ENCODE data around the gene NPHP1.
"Not testable (repeated sequence)": the region's sequence is repeated elsewhere in the genome, so short reads cannot be mapped to it uniquely, and the experiment has no call there.

Gene NPHP1

GRCh38 chr2:110204408-110205385 is at the start of gene NPHP1:
Gene NPHP1 (minus strand): TSS chr2:110205013. CDS start chr2:110204968, 45 bp downstream.
- peak; percentile 96 for DNase-seq

GRCh38 chr2:110248081-110248795 is 43.4 kb upstream of the NPHP1 start:
- DNase-seq: not testable (repeated sequence)

GRCh38 chr2:110245488-110246435 is 40.9 kb upstream of the NPHP1 start:
- not testable (repeated sequence) for DNase-seq

DNA sequence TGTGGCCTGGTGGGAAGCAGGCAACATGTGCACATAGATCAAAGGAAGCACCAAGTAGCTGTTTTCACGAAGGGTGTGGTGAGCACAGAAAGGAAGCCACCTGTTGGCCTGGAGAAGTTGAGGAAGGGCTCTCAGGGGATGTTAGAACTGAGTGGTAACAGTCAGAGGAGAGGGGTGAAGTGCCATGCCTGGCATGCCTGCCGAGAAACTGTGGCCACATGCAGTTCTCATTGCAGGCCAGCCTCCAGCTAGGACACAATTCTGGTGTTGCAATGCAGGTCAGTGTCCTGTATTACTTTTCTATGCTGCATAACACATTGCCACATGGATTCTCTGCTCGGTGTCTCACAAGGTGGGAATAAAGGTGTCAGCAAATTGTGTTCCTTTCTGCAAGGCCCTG is 38.5 kb upstream of the NPHP1 start:
- not testable (repeated sequence) for DNase-seq

GRCh38 chr2:110234514-110234913 is 29.7 kb upstream of the NPHP1 start:
- not testable (repeated sequence) for DNase-seq

- DNase-seq: not testable (repeated sequence)
Observed at GRCh38 chr2:110229886-110230285, 25.1 kb upstream of the NPHP1 start.

DNA sequence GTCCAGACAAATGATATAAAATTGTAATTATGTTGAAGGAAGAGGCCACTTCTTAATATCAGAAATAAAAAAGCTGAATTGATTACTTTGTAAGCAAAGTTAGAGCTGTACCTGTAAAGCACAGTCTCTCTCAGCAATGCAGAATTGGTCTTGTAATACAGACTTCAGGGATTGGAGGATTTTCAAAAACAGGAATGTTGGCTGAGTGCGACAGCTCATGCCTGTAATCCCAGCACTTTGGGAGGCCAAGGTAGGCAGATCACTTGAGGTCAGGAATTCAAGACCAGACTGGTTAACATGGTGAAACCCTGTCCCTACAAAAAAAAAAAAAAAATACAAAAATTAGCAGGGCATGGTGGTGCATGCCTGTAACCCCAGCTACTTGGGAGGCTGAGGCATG is 17.8 kb upstream of the NPHP1 start:
- DNase-seq: not testable (repeated sequence)

DNA sequence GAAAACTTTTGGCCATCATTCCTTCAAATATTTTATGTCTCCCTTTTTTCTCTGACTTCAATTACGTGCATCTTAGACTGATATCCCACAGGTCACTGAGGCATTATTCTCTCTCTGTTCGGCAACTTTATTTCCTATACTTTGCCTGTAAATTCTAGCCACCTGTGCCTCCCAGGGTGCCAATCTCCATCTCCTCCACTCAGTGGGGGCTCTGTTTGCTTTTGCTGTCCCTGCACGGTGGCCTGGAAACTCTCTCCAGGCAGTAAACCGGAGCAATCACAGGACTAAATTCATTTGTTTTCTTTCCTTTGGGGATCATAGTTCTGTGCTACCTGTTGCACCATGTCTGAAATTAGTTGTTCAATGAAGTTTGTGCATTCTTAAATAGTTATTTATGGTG is 17.1 kb upstream of the NPHP1 start:
- no peak for DNase-seq

DNA sequence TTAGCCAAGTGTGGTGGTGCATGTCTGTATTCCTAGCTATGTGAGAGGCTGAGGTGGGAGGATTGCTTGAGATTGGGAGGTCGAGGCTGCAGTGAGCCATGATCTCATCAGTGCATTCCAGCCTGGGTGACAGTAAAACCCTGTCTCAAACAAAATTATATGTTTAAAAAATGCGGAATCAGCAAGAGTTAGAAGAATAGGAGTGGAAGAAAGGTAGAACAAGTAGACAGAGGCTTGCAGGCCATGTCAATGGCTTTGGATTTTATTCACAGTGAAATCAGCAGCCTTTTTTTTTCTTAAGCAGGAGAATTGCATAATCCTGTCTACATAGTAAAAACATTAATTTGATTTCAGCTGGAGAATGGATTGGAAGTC is 15.4 kb upstream of the NPHP1 start:
- no peak for DNase-seq

DNA sequence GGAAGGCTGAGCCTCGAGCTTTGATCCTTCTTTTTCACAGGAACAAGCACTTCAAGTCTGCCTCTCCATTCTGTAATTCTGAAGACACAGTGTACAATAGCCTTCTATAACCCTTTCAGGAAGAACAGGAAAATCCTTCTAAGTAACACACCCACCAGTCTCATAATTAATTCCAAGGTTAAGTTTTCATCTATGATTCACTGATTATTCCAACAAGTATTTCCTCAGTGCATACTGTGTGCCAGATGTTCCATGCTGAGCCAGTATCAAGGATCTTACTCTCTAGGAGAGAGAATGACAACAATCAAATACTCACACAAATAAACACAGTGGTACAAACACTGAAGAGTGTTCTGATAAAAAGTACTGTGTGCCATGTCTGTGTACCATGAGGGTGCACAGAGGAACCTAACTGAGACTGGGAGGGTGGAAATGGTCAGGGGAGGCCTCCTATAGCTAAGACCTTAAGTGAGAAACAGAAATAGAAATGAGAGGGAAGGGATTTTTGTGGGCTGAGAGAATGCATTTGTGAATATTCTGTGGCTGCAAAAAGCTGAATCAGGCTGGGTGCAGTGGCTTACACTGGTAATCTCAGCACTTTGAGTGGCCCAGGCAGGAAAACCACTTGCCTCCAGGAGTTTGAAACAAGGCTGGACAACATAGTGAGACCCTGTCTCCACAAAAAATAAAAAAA is 14.8 kb upstream of the NPHP1 start:
- no peak for DNase-seq

DNA sequence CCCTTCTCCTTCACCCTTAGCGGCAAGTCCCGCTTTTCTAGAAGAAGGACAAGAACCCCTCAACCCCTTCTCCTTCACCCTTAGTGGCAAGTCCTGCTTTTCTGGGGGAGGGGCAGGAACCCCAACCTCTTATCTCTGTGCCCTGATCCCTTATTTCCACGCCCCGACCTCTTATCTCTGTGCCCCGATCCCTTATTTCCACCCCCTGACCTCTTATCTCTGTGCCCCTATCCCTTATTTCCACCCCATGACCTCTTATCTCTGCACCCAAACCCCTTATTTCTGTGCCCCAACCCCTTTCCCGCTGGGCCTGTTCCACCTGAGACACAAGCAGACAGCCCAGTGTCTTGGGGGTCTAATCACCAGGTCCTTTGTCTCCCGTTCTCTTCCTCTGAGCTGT is 14.1 kb upstream of the NPHP1 start:
- not testable (repeated sequence) for DNase-seq

DNA sequence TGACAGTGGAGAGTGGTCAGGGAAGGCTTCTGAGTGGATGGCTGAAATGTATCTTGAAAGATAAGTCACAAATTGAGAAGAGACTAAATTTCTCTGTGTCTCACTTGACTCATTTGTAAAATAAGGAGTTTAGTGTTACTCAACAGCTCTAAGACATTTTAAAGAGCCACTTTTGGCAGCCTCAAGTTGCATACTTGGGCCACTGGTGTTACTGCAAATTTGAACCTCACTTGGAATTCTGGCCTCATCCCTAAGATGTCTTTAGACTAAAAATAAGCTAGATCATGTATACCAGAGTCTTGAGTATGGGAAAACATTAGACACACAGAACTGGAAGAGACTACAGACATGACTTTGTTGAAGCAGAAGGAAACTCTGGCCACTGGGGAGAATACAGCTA is 12.0 kb upstream of the NPHP1 start:
- no peak for DNase-seq

GRCh38 chr2:110216199-110216598 is 11.4 kb upstream of the NPHP1 start:
- no peak for DNase-seq

DNA sequence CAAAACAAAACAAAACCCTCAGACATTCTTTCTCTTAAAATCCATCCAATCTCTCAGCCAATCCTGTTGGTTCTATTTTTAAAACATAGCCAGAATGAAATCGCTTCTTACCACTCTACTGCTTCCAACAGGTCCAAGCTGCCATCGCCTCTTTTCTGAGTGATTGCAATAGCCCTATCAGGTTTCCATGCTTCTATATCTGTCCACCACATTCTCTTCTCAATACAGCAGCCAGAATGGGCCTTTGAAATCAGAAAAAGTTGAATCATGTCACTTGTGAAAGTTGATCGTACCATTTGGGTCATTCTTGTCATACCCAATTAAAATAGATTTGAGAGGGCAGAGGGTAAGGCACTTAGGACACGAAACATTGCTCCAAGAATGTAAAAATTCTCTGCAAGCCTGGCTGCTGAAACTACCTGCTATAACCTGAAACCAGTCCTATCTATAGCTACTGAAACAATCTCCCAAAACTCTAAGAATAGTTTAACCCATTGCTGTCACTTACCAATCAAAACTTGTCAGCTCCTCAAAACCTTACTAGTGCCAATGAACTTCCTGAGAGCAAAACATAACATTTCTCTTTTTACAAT is 10.8 kb upstream of the NPHP1 start:
- DNase-seq: no peak

DNA sequence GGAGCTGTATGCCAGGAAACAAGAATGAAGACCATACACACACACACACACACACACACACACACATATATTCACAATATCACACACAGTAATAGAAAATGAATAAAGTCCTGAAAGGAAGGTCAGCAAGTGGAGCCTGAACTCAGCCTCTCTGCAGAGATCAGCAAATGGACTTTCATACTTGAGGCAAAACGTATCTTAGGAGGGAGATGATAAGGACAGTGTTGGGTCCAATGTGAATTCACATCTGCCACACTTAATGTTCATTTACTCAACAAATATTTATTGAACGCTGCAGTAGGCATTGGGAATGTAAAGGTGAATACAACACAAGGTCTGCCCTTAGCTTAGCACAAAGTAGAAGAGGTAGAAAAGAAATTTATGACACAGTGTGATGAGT is 10.3 kb upstream of the NPHP1 start:
- DNase-seq: no peak

DNA sequence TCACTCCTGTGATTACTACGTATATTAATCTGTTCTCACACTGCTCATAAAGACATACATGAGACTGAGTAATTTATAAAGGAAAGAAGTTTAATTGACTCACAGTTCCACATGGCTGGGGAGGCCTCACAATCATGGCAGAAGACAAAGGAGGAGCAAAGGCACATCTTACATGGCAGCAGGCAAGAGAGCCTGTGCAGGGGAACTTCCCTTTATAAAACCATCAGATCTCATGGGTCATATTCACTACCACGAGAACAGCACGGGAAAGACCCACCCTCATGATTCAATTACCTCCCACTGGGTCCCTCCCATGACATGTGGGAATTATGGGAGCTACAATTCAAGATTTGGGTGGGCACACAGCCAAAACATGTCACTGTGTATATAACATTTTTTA is 8.7 kb upstream of the NPHP1 start:
- DNase-seq: not testable (repeated sequence)

- DNase-seq: peak; percentile 94
Observed at GRCh38 chr2:110211938-110212858, 7.4 kb upstream of the NPHP1 start, which contains the start of gene MTLN. Gene MTLN (minus strand): TSS chr2:110212547. CDS start chr2:110212525, 22 bp downstream.

DNA sequence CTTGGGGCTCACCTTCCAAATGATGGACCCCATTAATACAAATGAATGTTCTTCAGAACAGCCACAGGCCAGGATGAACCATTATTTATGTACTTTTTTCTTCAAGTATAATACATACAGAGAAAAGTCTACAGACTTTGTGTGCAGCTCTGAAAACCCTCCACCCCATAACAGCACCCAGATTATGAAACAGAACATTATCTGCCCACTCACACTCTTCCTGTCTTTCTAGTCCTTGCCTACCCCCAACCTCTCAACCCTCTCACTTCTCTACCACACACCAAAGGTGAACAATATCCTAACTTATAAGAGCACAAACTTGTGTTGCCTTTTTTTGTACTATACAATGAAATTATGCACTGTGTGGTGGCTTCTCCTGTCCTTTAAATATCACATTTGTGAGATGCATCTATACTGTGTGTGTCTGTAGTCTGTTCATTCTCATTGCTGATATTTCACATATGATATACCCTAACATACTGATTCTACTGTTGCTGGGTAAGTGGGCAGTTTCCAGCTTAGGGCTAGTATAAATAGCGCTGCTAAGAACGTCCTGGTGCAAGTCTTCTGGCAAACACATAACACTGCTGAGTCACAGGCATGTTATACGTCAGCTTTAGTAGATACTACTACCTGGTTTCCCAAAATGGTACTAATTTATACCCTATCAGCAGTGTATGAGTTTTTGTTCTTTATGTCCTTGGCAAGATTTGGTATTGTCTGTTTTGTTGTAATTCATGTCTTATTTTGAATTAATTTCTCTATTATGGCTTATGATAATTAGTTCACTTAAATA is 1.0 kb upstream of the NPHP1 start:
- DNase-seq: no peak

- no peak for DNase-seq
Observed at GRCh38 chr2:110198016-110198415, 6.8 kb downstream of the NPHP1 start.

DNA sequence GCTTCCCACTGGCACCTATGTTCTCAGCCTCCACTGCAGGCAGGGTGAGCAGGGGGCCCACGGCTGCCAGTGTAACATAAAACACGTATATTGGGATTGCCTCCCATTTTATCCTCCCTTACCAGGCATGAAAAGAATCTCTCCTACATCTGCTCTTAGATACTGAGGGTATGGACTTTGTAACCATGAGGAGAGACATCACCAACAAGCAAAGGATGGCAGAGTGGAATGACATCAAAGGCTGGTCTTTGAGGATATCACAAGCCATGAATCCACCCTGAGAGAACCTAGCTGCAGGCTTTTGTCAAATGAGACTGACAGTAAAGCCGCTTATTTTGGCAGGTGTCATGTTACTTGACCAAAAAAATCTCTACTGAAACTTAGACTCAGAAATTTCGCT is 7.4 kb downstream of the NPHP1 start:
- DNase-seq: no peak

Measured in eye (tissue), 1 donor.